ENCODE results near the gene SRI. TPM values are rescaled to one million over a fixed set of nuclear protein-coding genes. Genes with fewer than 3 reads are reported as not detected.

SRI gene
- total RNA-seq, 1 donor from 2014 or later: 179 TPM

- no peaks in the 10 kb centered on the region for H3K27me3 Mint-ChIP-seq (ENCODE audit: unreplicated experiment)
- TF ChIP-seq CTCF (IDR thresholded peaks at IDR 0.05; ENCODE audit: partially characterized antibody, unreplicated experiment): no peak
- H3K9me3 Mint-ChIP-seq (ENCODE audit: unreplicated experiment): peaks cover 3% of the 10 kb centered on the region
- no peak for DNase-seq
- peaks cover 12% of the 10 kb centered on the region for H3K4me1 Mint-ChIP-seq (ENCODE audit: low read depth, unreplicated experiment)
- H3K4me3 Mint-ChIP-seq (ENCODE audit: unreplicated experiment): peak overlapping the region; percentile 88
- peak overlapping the region; percentile 63 for H3K27ac Mint-ChIP-seq (ENCODE audit: unreplicated experiment)
- H3K36me3 Mint-ChIP-seq (ENCODE audit: unreplicated experiment): peaks cover 4% of the 10 kb centered on the region
Measured at GRCh38 chr7:88217675-88218428, 2.0 kb downstream of the SRI start.

DNA sequence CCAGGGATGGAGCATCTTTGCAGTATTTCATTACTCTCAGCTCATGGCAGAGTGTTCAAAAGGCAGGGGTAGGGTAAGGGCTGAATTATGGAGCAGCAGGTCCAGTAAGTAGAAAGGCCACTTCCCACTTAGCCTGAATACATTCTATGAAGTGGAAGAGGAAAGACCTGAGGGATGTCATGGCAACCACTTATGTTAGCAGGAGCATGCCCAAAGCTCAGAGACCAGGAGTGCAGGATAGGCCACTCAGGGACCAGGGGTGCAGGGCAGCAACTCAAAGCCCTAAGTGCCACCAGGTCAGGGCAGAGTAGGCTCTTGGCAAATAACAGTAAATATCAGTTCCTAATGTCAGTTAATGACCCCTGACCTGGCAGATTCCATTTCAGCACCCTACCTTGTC lies 3.6 kb downstream of the SRI start:
- peaks cover 4% of the 10 kb centered on the region for H3K36me3 Mint-ChIP-seq (ENCODE audit: unreplicated experiment)
- TF ChIP-seq CTCF (IDR thresholded peaks at IDR 0.05; ENCODE audit: partially characterized antibody, unreplicated experiment): no peak
- no peaks in the 10 kb centered on the region for H3K27me3 Mint-ChIP-seq (ENCODE audit: unreplicated experiment)
- H3K9me3 Mint-ChIP-seq (ENCODE audit: unreplicated experiment): peaks cover 3% of the 10 kb centered on the region
- no peak for DNase-seq
- no peak overlapping the region for H3K4me3 Mint-ChIP-seq (ENCODE audit: unreplicated experiment)
- no peak overlapping the region for H3K27ac Mint-ChIP-seq (ENCODE audit: unreplicated experiment)
- H3K4me1 Mint-ChIP-seq (ENCODE audit: low read depth, unreplicated experiment): peaks cover 14% of the 10 kb centered on the region

DNA sequence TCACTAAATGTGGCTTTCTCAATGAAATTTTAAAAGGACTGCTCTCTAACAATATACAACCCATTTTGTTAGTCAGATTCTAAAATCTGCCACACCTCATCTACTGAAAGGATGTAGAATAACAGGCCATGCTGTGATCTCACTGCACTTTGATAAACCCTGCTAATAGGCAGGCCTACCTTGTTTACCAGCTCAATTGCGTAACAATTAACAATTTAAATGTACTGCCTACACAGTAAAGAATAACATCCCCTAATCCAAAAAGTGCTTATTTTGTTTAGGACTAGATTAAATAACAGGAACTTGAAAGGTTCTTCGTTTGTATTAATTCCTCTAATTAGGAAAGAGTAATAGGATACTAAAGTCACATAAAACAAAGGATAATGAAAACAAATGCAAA lies 4.5 kb downstream of the SRI start:
- Mint-ChIP-seq H3K27ac (ENCODE audit: unreplicated experiment) (no peak overlapping the region), H3K27me3 (ENCODE audit: unreplicated experiment) (no peaks in the 10 kb centered on the region), H3K9me3 (ENCODE audit: unreplicated experiment) (peaks cover 3% of the 10 kb centered on the region), H3K4me1 (ENCODE audit: low read depth, unreplicated experiment) (peaks cover 14% of the 10 kb centered on the region), H3K4me3 (ENCODE audit: unreplicated experiment) (no peak overlapping the region), H3K36me3 (ENCODE audit: unreplicated experiment) (peaks cover 4% of the 10 kb centered on the region)
- TF ChIP-seq CTCF (IDR thresholded peaks at IDR 0.05; ENCODE audit: partially characterized antibody, unreplicated experiment): no peak
- no peak for DNase-seq

GRCh38 chr7:88214456-88214855 lies 5.4 kb downstream of the SRI start:
- peaks cover 14% of the 10 kb centered on the region for H3K4me1 Mint-ChIP-seq (ENCODE audit: low read depth, unreplicated experiment)
- TF ChIP-seq CTCF (IDR thresholded peaks at IDR 0.05; ENCODE audit: partially characterized antibody, unreplicated experiment): no peak
- H3K27me3 Mint-ChIP-seq (ENCODE audit: unreplicated experiment): no peaks in the 10 kb centered on the region
- no peak overlapping the region for H3K4me3 Mint-ChIP-seq (ENCODE audit: unreplicated experiment)
- no peak for DNase-seq
- H3K36me3 Mint-ChIP-seq (ENCODE audit: unreplicated experiment): peaks cover 4% of the 10 kb centered on the region
- no peak overlapping the region for H3K27ac Mint-ChIP-seq (ENCODE audit: unreplicated experiment)
- no peaks in the 10 kb centered on the region for H3K9me3 Mint-ChIP-seq (ENCODE audit: unreplicated experiment)

- H3K27ac Mint-ChIP-seq (ENCODE audit: unreplicated experiment): no peak overlapping the region
- TF ChIP-seq CTCF (IDR thresholded peaks at IDR 0.05; ENCODE audit: partially characterized antibody, unreplicated experiment): no peak
- H3K4me3 Mint-ChIP-seq (ENCODE audit: unreplicated experiment): no peak overlapping the region
- peaks cover 4% of the 10 kb centered on the region for H3K36me3 Mint-ChIP-seq (ENCODE audit: unreplicated experiment)
- H3K27me3 Mint-ChIP-seq (ENCODE audit: unreplicated experiment): no peaks in the 10 kb centered on the region
- no peaks in the 10 kb centered on the region for H3K9me3 Mint-ChIP-seq (ENCODE audit: unreplicated experiment)
- H3K4me1 Mint-ChIP-seq (ENCODE audit: low read depth, unreplicated experiment): peaks cover 10% of the 10 kb centered on the region
- DNase-seq: no peak
Measured at GRCh38 chr7:88212918-88213317, 6.9 kb downstream of the SRI start.
